ENCODE data around the gene ANKRD9.

DNA sequence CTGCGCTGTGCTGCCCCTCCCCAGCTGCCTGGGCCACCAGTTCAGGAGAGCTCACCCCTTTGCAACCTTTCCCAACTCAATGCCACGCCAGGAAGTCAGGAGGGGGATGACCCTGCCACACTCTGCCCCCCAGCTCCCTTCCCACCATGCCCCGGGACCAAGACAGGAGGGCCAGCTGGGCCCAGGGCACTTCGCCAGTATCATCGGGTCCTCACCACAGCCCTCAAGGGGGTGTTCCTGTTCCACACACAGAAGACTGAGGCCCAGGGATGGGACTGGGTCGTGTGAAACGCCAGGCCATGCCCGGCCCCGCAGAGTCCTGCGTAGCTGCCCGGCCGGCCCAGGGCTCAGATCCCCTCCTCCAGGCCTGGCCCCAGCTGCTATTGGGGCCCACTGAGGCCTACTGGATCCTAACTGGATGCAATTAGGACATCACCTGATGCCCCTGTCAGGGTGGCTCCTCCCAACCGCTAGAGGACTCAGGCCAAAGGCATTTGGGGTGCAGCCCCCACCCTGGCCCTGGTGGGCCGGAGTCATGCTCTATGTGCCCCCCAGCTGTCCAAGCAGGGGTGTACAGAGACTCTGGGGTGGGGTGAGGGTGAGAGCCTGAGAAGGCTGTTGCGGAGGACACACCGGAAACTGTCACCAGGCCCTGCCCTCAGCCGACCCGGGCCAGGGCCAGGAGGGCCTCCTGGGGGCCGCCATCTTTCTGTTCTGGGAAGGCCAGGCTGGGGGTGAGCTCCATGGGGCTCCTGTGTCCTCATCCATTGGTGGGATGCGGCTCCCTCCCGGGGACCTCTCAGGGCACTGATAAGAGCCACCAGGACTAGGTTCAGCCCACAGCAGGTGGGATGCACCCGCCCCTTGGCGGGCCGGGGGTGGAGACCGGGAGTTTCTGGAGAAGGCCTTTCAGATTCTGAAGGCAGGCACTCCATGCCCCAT lies 29.3 kb upstream of the ANKRD9 start:
- TF ChIP-seq CTCF (IDR thresholded peaks at IDR 0.05): no peak
- TF ChIP-seq EP300 (IDR thresholded peaks at IDR 0.05): no peak

Measured in ovary (tissue), 3 donors.